Progenitor cell of endocrine pancreas (in vitro differentiated cells): ENCODE data around the gene DENND4B. TPM values are rescaled to one million over a fixed set of nuclear protein-coding genes. Genes with fewer than 3 reads are reported as not detected.

Experiments used
- DNase-seq: peaks from one replicate; pipeline ENCODE4 v3.0.0; 2021; ENCODE audit warnings: low spot score; ENCODE audit not compliant: unreplicated experiment
- H3K27ac Mint-ChIP-seq: 2 replicates; pipeline ENCODE4 v1.8.0; 2021; ENCODE audit warnings: mild to moderate bottlenecking, moderate library complexity, mixed read lengths
- H3K27me3 Mint-ChIP-seq: 2 replicates; pipeline ENCODE4 v1.8.0; 2021; ENCODE audit warnings: mixed read lengths
- H3K36me3 Mint-ChIP-seq: 2 replicates; pipeline ENCODE4 v1.8.0; 2022; ENCODE audit warnings: mixed read lengths; ENCODE audit not compliant: insufficient read depth
- H3K4me1 Mint-ChIP-seq: 2 replicates; pipeline ENCODE4 v1.8.0; 2021; ENCODE audit warnings: low read depth, mixed read lengths
- H3K4me3 Mint-ChIP-seq: 2 replicates; pipeline ENCODE4 v1.8.0; 2021; ENCODE audit warnings: low read depth, mild to moderate bottlenecking, moderate library complexity, mixed read lengths
- H3K9me3 Mint-ChIP-seq: 2 replicates; pipeline ENCODE4 v1.8.0; 2021; ENCODE audit warnings: low read depth, mixed read lengths
- total RNA-seq: library from RNA; stranded (reverse); gene quantifications from 2 replicates; pipeline ENCODE4 v1.2.1, GENCODE V29; 2021
- TF ChIP-seq, protein P1 (sequence below): fragments of 200-600 bp; sonication (generic); IDR thresholded peaks from one replicate; pipeline ENCODE4 v1.5.0; 2021; ENCODE audit warnings: antibody characterized with exemption, mild to moderate bottlenecking; ENCODE audit not compliant: unreplicated experiment

DENND4B gene
- total RNA-seq, 1 donor from 2014 or later: 93.4 TPM

DNA sequence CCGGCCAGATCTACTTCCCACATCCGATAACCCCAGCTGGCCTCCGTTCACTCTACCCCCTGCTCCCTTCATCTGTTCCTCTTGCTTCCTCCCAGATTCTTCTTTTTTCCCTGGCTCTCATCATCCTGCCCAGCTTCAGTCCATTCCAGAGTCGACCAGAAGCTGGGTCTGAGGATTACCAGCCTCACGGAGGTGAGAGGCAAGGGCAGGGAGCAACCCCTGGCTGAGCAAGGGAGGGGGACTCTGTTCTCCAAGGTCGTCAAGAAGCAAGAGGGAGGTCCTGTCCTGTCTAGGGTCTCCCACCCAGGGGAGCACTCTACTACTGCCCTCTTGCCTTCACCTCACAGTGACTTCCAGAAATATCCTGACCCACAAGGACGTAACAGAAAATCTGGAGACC, 27.0 kb upstream of the DENND4B start:
- H3K36me3 Mint-ChIP-seq: peaks cover 3% of the 10 kb centered on the region
- no peak overlapping the region for H3K27ac Mint-ChIP-seq
- H3K27me3 Mint-ChIP-seq: no peaks in the 10 kb centered on the region
- H3K4me1 Mint-ChIP-seq: peaks cover 25% of the 10 kb centered on the region
- DNase-seq: no peak
- H3K4me3 Mint-ChIP-seq: no peak overlapping the region
- TF ChIP-seq, protein P1, sequence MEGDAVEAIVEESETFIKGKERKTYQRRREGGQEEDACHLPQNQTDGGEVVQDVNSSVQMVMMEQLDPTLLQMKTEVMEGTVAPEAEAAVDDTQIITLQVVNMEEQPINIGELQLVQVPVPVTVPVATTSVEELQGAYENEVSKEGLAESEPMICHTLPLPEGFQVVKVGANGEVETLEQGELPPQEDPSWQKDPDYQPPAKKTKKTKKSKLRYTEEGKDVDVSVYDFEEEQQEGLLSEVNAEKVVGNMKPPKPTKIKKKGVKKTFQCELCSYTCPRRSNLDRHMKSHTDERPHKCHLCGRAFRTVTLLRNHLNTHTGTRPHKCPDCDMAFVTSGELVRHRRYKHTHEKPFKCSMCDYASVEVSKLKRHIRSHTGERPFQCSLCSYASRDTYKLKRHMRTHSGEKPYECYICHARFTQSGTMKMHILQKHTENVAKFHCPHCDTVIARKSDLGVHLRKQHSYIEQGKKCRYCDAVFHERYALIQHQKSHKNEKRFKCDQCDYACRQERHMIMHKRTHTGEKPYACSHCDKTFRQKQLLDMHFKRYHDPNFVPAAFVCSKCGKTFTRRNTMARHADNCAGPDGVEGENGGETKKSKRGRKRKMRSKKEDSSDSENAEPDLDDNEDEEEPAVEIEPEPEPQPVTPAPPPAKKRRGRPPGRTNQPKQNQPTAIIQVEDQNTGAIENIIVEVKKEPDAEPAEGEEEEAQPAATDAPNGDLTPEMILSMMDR: no peak
- H3K9me3 Mint-ChIP-seq: no peaks in the 10 kb centered on the region

DNA sequence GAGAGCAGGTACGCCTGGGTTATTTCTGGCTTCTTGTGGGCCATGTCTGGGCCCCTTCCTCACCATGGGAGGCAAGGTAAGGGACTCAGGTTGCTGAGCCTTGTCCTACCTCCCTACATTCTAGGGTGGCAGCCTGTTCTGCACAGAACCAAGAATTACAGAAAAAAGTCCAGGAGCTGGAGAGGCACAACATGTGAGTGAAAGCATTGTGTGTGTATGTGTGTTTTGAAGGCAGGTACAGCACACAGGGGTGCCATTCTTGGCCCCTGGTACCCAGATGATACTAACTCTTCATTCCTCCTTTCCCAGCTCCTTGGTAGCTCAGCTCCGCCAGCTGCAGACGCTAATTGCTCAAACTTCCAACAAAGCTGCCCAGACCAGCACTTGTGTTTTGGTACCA, 26.6 kb upstream of the DENND4B start:
- H3K9me3 Mint-ChIP-seq: no peaks in the 10 kb centered on the region
- DNase-seq: no peak
- TF ChIP-seq, protein P1: no peak
- no peaks in the 10 kb centered on the region for H3K27me3 Mint-ChIP-seq
- peaks cover 25% of the 10 kb centered on the region for H3K4me1 Mint-ChIP-seq
- H3K27ac Mint-ChIP-seq: peak overlapping the region; percentile 56
- peaks cover 3% of the 10 kb centered on the region for H3K36me3 Mint-ChIP-seq
- H3K4me3 Mint-ChIP-seq: no peak overlapping the region

DNA sequence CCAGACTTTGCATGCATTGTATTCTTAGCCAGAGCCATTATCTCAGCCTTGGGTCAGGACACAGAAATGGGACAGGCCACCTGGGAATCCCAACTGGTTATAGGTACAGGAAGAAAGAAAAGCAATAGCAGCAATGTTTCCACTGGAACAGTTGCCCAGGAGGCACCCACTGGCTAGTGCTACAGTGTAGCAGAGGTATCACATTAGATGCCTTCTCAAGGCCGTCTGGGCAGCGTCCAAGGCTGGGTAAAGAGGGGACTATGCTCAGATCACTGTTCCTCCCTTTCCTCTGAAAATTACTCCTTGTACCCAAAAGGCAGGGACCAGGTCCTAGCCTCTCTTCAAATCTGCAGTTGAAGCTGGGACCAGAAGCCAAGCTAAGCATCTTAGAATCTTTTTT, 23.8 kb upstream of the DENND4B start:
- Mint-ChIP-seq H3K27me3 (no peaks in the 10 kb centered on the region), H3K27ac (no peak overlapping the region)
- TF ChIP-seq, protein P1: no peak

DNA sequence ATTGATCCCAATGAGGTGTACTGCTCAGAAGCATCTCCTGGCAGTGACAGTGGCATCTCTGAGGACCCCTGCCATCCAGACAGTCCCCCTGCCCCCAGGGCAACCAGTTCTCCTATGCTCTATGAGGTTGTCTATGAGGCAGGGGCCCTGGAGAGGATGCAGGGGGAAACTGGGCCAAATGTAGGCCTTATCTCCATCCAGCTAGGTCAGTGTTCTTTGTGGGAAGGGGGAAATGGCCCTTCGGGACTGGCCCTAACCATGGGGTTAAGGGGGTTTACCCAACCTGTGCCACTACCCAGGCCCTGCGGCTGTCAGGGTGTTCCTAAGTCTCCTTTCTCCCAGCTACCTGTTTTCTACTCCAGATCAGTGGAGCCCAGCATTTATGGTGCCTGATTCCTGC, 22.5 kb upstream of the DENND4B start:
- TF ChIP-seq, protein P1: no peak
- peak overlapping the region; percentile 78 for H3K4me3 Mint-ChIP-seq
- H3K9me3 Mint-ChIP-seq: no peaks in the 10 kb centered on the region
- H3K36me3 Mint-ChIP-seq: peaks cover 2% of the 10 kb centered on the region
- no peak for DNase-seq
- H3K27ac Mint-ChIP-seq: peak overlapping the region; percentile 96
- no peaks in the 10 kb centered on the region for H3K27me3 Mint-ChIP-seq
- peaks cover 27% of the 10 kb centered on the region for H3K4me1 Mint-ChIP-seq

More for the DNA sequence above, 23.8 kb upstream of the DENND4B start:
- Mint-ChIP-seq H3K4me1 (peaks cover 23% of the 10 kb centered on the region), H3K4me3 (no peak overlapping the region), H3K36me3 (peaks cover 3% of the 10 kb centered on the region), H3K9me3 (no peaks in the 10 kb centered on the region)
- DNase-seq: no peak

DNA sequence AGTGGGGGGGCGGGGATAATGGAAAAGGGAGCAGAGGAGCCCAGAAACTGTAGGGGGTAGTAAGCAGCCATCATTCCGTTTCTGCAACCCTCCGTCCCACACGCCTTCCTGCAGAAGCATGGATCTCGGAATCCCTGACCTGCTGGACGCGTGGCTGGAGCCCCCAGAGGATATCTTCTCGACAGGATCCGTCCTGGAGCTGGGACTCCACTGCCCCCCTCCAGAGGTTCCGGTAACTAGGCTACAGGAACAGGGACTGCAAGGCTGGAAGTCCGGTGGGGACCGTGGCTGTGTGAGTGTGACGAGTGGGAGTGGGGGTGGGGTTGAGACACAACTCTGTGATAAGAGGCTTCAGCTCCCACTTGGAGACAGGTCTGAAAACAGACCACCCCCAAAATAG, 21.9 kb upstream of the DENND4B start:
- Mint-ChIP-seq H3K4me3 (peak overlapping the region; percentile 78), H3K27me3 (no peaks in the 10 kb centered on the region), H3K9me3 (no peaks in the 10 kb centered on the region), H3K27ac (peak overlapping the region; percentile 96), H3K36me3 (peaks cover under 1% of the 10 kb centered on the region), H3K4me1 (peaks cover 31% of the 10 kb centered on the region)
- DNase-seq: no peak
- TF ChIP-seq, protein P1: no peak
